IMR-90 (cell line): ENCODE data around the gene ROMO1. TPM values are rescaled to one million over a fixed set of nuclear protein-coding genes. Genes with fewer than 3 reads are reported as not detected.

ENCODE experiments used
- ATAC-seq: fragments of 200-7000 bp; cut with Tn5 transposase; 2 replicates; pipeline ENCODE4 v1.9.1; 2020; ENCODE audit warnings: low read depth, mild to moderate bottlenecking, moderate library complexity
- BruUV-seq: library from RNA; stranded (reverse); fragments of 400-500 nt; replicated peaks from 2 replicates; lab custom pipeline; 2021; lab: Mats Ljungman, UMichigan
- CTCF ChIA-PET: fragments of 300-600 bp; formaldehyde crosslinking; extraction: SDS; loops from one replicate; lab custom pipeline; 2021; ENCODE audit warnings: antibody characterized with exemption; lab: Yijun Ruan, JAX
- POLR2A ChIA-PET: fragments of 300-600 bp; sonication (Branson Sonifier 250); formaldehyde crosslinking; loops from one replicate; lab custom pipeline; 2022; ENCODE audit warnings: antibody characterized with exemption; ENCODE audit not compliant: unreplicated experiment; lab: Charles Lee
- DNase-seq: peaks from one replicate; pipeline ENCODE4 v3.0.0; 2013
- H2AFZ ChIP-seq: replicated peaks from 2 replicates; pipeline ENCODE3; 2013; ENCODE audit warnings: low read length, mild to moderate bottlenecking; ENCODE audit not compliant: poor library complexity
- H2AK5ac ChIP-seq: 2 replicates; pipeline ENCODE4 v1.6.1; 2013; ENCODE audit warnings: low read depth, low read length, inconsistent platforms
- H2AK9ac ChIP-seq: replicated peaks from 2 replicates; pipeline ENCODE3; 2013; ENCODE audit warnings: mild to moderate bottlenecking, low read depth, low read length, moderate library complexity; ENCODE audit not compliant: poor library complexity
- H2BK120ac ChIP-seq: 2 replicates; pipeline ENCODE4 v1.6.1; 2013; ENCODE audit warnings: low read depth, low read length, inconsistent platforms
- H2BK15ac ChIP-seq: 3 replicates; pipeline ENCODE4 v1.6.1; 2013; ENCODE audit warnings: low read depth, low read length, inconsistent platforms
- H2BK20ac ChIP-seq: 2 replicates; pipeline ENCODE4 v1.6.1; 2013; ENCODE audit warnings: low read depth, mild to moderate bottlenecking, inconsistent platforms, low read length, moderate library complexity
- H2BK5ac ChIP-seq: 2 replicates; pipeline ENCODE4 v1.6.1; 2013; ENCODE audit warnings: mild to moderate bottlenecking, low read depth, low read length, inconsistent platforms; ENCODE audit not compliant: poor library complexity, severe bottlenecking
- H3K14ac ChIP-seq: replicated peaks from 2 replicates; pipeline ENCODE4 v1.6.1; 2013; ENCODE audit warnings: low read depth, low read length, inconsistent platforms
- H3K18ac ChIP-seq: 2 replicates; pipeline ENCODE4 v1.6.1; 2013; ENCODE audit warnings: low read depth, low read length, control low read depth
- H3K23ac ChIP-seq: 2 replicates; pipeline ENCODE4 v1.6.1; 2013; ENCODE audit warnings: low read depth, low read length, inconsistent platforms
- H3K27ac ChIP-seq: 2 replicates; pipeline ENCODE4 v1.5.1; 2013; ENCODE audit warnings: mild to moderate bottlenecking, control low read depth, low read length; ENCODE audit not compliant: insufficient read depth
- H3K27me3 ChIP-seq: 2 replicates; pipeline ENCODE4 v1.6.1; 2013; ENCODE audit warnings: low read length; ENCODE audit not compliant: control insufficient read depth, insufficient read depth
- H3K36me3 ChIP-seq: 2 replicates; pipeline ENCODE4 v1.6.1; 2013; ENCODE audit warnings: low read length, mixed read lengths; ENCODE audit not compliant: control insufficient read depth, insufficient read depth
- H3K4ac ChIP-seq: 2 replicates; pipeline ENCODE4 v1.6.1; 2013; ENCODE audit warnings: low read depth, low read length, inconsistent platforms
- H3K4me1 ChIP-seq: 2 replicates; pipeline ENCODE4 v1.6.1; 2013; ENCODE audit warnings: low read length, mixed read lengths; ENCODE audit not compliant: control insufficient read depth, insufficient read depth
- H3K4me2 ChIP-seq: 2 replicates; pipeline ENCODE4 v1.6.1; 2013; ENCODE audit warnings: low read depth, mild to moderate bottlenecking, control low read depth, low read length, moderate library complexity
- H3K4me3 ChIP-seq: 2 replicates; pipeline ENCODE4 v1.5.1; 2013; ENCODE audit warnings: low read depth, mild to moderate bottlenecking, control low read depth, low read length, moderate library complexity; ENCODE audit not compliant: insufficient read depth
- H3K56ac ChIP-seq: 2 replicates; pipeline ENCODE4 v1.6.1; 2013; ENCODE audit warnings: low read length, inconsistent platforms; ENCODE audit not compliant: insufficient read depth; ENCODE audit errors: extremely low read depth
- H3K79me1 ChIP-seq, 2 experiments: 2 replicates each; pipeline ENCODE4 v1.6.1; 2013; ENCODE audit warnings: low read length in 2 of 2, inconsistent platforms in 1 of 2, low read depth in 1 of 2
- H3K9ac ChIP-seq: 2 replicates; pipeline ENCODE4 v1.6.1; 2013; ENCODE audit warnings: low read depth, low read length, control low read depth
- H3K9me1 ChIP-seq: 2 replicates; pipeline ENCODE4 v1.6.1; 2013; ENCODE audit warnings: low read length, inconsistent platforms; ENCODE audit not compliant: insufficient read depth
- H3K9me3 ChIP-seq: 2 replicates; pipeline ENCODE4 v1.6.1; 2013; ENCODE audit warnings: low read length; ENCODE audit not compliant: control insufficient read depth, insufficient read depth
- H4K20me1 ChIP-seq: 2 replicates; pipeline ENCODE4 v1.6.1; 2013; ENCODE audit warnings: low read length, inconsistent platforms; ENCODE audit not compliant: insufficient read depth
- H4K5ac ChIP-seq: 2 replicates; pipeline ENCODE4 v1.6.1; 2013; ENCODE audit warnings: mild to moderate bottlenecking, low read depth, low read length, control low read depth
- H4K8ac ChIP-seq, 2 experiments: 2 replicates each; pipeline ENCODE4 v1.6.1; 2013; ENCODE audit warnings: low read depth in 2 of 2, low read length in 2 of 2, control low read depth in 1 of 2, inconsistent platforms in 1 of 2
- H4K91ac ChIP-seq: 2 replicates; pipeline ENCODE4 v1.6.1; 2013; ENCODE audit warnings: low read depth, low read length, inconsistent platforms; ENCODE audit not compliant: insufficient read depth
- BHLHE40 ChIP-seq: fragments of 150-350 bp; IDR thresholded peaks from 2 replicates; pipeline ENCODE4 v1.6.1; 2016; ENCODE audit warnings: mild to moderate bottlenecking, low read depth, low read length
- FOS ChIP-seq: fragments of 150-350 bp; IDR thresholded peaks from 2 replicates; pipeline ENCODE4 v1.6.1; 2016; ENCODE audit warnings: low read depth, low read length
- WGBS, 2 experiments: methylation state at CpG; one replicate each; pipeline versions ENCODE4 v1.1.5 to v1.1.7; 2013; ENCODE audit warnings: missing lambda C conversion rate in 2 of 2; ENCODE audit not compliant: insufficient read length in 1 of 2; ENCODE audit errors: extremely low coverage in 2 of 2; 5-methylcytosine and 5-hydroxymethylcytosine counted together
- dilution Hi-C: fragments of 300-500 bp; cut with HindIII; formaldehyde crosslinking; loops from one replicate; pipeline ENCODE4 v1.14.3; 2018; ENCODE audit warnings: low sequenced_read_pairs; ENCODE audit not compliant: unreplicated experiment
- in situ Hi-C: fragments of 300-500 bp; cut with MboI; formaldehyde crosslinking; loops from 3 replicates; pipeline ENCODE4 v1.14.3; 2019; ENCODE audit warnings: low sequenced_read_pairs, inconsistent platforms, mixed read lengths
- intact Hi-C: fragments of 100-400 bp; cut with micrococcal nuclease; formaldehyde crosslinking; loops from 2 replicates; pipeline ENCODE4 v1.10.0; 2022
- polyA plus RNA-seq, 3 experiments: library from polyadenylated mRNA; depleted of rRNA; stranded (reverse); fragments of >200 nt; gene quantifications; 2 replicates each; pipeline ENCODE4 v1.2.3, GENCODE V29; 2012; ENCODE audit warnings: low replicate concordance in 1 of 3
- total RNA-seq: library from RNA; depleted of rRNA; stranded (reverse); fragments of >200 nt; gene quantifications from 2 replicates; pipeline ENCODE4 v1.2.3, GENCODE V29; 2012
- TF ChIP-seq, protein P1 (sequence below): conservative IDR thresholded peaks from 2 replicates; pipeline ENCODE4 v1.5.1; 2012; ENCODE audit warnings: mild to moderate bottlenecking, low read depth, low read length, improper control_type of control experiment

The ROMO1 gene
- total and polyA plus RNA-seq, 2 of the 4 experiments (the other 2 are of a cell fraction) = 223 to 555 TPM

DNA sequence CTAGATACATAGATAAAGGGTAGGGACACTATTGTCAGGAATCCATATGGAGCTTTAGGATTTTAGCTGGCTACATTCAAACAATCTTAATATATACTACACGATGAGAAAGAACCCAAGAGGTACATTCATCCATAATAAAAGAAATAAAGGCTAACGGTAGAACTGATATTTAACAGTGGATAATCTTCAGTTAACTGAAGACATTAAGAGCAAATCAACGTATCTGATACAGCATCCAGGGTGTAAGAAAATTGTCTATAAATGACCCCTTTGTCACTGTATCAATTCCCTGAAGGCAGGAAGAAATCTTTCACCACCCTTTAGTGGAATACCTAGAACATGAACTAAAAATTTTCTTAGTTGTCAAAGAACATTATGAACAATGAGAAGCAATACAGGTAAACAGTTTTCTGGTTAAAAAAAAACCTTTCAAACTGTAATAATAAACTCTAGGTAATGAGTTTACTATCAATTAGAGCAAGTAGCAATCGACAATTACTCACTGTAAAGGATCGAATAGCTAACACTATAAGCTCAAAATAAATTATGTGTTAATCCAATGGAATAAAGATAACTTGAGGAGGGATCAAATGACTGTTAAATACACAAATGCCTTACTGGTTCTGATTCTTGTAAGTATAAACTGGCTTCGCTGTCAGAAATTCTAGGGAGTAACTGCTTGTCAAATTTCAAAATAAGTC, 11.8 kb downstream of the ROMO1 start:
- ATAC-seq (no peak), DNase-seq (no peak)
- WGBS, 2 experiments = no CpG with 5 or more reads among the region's 6 CpGs
- ChIA-PET POLR2A (no interaction called here), CTCF (interaction anchor here (1.1 kb wide), 1 partner anchor 11 kb away, joined by 3 read pairs; no protein-coding TSS in a partner anchor)
- Histone ChIP-seq H3K27ac (no peak overlapping the region), H4K5ac (no peak overlapping the region), H3K14ac (no peak overlapping the region), H3K4me1 (no peaks in the 10 kb centered on the region), H3K27me3 (no peaks in the 10 kb centered on the region), H3K4me3 (no peak overlapping the region), H3K56ac (no peak overlapping the region), H2BK20ac (no peak overlapping the region), H2AFZ (no peak overlapping the region), H3K9ac (no peak overlapping the region), H3K23ac (no peak overlapping the region), H3K36me3 (peaks cover 68% of the 10 kb centered on the region), H3K4me2 (no peak overlapping the region), H2AK9ac (no peak overlapping the region), H2BK120ac (no peak overlapping the region), H3K9me3 (no peaks in the 10 kb centered on the region), H3K79me1 (peaks cover 14 to 51% of the 10 kb centered on the region in 2 experiments), H4K91ac (no peak overlapping the region), H2BK5ac (no peak overlapping the region), H3K4ac (no peak overlapping the region), H3K9me1 (no peaks in the 10 kb centered on the region), H3K18ac (no peak overlapping the region), H4K8ac (no peak overlapping the region), H2BK15ac (no peak overlapping the region), H4K20me1 (peaks cover 75% of the 10 kb centered on the region), H2AK5ac (no peak overlapping the region)
- TF ChIP-seq FOS (no peak), BHLHE40 (no peak)
- TF ChIP-seq, protein P1, sequence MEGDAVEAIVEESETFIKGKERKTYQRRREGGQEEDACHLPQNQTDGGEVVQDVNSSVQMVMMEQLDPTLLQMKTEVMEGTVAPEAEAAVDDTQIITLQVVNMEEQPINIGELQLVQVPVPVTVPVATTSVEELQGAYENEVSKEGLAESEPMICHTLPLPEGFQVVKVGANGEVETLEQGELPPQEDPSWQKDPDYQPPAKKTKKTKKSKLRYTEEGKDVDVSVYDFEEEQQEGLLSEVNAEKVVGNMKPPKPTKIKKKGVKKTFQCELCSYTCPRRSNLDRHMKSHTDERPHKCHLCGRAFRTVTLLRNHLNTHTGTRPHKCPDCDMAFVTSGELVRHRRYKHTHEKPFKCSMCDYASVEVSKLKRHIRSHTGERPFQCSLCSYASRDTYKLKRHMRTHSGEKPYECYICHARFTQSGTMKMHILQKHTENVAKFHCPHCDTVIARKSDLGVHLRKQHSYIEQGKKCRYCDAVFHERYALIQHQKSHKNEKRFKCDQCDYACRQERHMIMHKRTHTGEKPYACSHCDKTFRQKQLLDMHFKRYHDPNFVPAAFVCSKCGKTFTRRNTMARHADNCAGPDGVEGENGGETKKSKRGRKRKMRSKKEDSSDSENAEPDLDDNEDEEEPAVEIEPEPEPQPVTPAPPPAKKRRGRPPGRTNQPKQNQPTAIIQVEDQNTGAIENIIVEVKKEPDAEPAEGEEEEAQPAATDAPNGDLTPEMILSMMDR = no peak
- intact Hi-C loops (no loop called here), in situ Hi-C loops (no loop called here), dilution Hi-C loops (no loop called here)
- TSS peak; percentile 3 for BruUV-seq
